HG02970 (cell line): Measurements from ENCODE around the gene SUPT4H1.
"Not testable (repeated sequence)": the region's sequence is repeated elsewhere in the genome, so short reads cannot be mapped to it uniquely, and the experiment has no call there.

ENCODE experiments used
- ATAC-seq: cut with Tn5 transposase; IDR thresholded peaks from one replicate; pipeline ENCODE4 v1.9.1; 2021; ENCODE audit warnings: mild to moderate bottlenecking, moderate library complexity, moderate number of reproducible peaks; ENCODE audit not compliant: unreplicated experiment, low FRiP score

SUPT4H1 gene

DNA sequence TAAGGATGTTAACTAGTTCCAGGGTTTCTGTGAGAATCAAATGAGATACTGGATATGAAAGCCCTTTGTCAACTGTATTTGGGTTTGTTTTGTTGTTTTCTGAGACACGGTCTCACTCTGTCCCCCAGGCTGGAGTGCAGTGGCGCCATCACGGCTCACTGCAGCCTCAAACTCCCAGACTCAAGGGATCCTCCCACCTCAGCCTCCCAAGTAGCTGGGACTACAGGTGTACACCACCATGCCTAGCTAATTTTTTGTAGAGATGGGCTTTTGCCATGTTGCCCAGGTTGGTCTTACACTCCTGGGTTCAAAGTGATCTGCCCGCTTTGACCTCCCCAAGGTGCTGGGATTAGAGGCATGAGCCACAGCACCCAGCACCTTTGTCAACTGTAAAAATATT is 8.9 kb downstream of the SUPT4H1 start:
- ATAC-seq: no peak

DNA sequence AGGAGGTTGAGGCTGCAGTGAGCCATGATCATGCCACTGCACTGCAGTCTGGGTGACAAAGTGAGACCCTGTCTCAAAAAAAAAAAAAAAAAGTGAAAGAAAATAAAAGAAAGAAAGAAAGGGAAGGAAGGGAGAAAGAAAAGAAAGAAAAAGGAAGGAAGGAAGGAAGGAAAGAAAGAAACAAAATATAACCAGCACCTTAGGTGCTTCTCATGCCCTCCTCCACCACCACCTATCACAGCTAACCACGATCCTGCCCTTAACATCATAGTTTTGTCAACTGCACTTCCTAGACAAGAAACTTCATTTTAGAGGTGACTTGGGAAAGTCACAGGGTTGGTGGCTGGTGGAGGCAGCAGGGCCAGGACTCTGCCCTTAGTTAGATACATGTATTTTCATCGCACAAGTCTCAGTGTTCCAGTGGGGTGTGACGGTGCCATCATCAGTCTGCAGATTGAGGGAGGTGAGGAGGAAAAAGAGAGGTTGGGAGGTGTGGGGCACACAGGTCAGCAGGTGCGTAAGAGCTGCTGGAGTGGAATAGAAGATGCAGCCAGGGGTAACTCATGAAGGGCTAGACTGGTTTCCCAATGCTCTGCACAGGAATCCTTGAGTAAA is 10.0 kb downstream of the SUPT4H1 start:
- ATAC-seq: no peak

DNA sequence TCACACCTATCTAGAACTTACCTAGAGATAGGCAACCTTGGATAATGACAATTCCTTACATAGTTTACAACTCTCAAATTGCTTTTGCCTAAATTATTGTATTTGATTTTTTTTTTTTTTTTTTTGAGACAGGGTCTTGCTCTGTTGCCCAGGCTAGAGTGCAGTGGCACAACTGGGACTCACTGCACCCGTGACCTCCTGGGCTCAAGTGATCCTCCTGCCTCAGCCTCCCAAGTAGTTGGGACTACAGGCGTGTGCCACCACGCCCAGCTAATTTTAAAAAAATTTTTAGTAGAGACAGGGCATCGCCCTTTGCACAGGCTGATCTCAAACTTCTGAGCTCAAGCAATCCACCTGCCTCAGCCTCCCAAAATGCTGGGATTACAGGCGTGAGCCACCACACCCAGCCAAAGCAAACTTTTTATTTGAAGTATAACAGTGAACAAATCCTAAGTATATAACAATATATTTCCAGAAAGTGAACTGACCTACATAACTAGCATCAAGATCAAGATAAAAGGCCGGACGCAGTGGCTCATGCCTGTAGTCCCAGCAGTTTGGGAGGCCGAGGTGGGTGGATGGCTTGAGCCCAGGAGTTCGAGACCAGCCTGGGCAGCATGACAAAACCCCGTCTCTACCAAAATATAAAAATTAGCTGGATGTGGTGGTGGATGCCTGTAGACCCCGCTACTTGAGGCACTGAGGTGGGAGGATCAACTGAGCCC is 10.7 kb downstream of the SUPT4H1 start:
- not testable (repeated sequence) for ATAC-seq

DNA sequence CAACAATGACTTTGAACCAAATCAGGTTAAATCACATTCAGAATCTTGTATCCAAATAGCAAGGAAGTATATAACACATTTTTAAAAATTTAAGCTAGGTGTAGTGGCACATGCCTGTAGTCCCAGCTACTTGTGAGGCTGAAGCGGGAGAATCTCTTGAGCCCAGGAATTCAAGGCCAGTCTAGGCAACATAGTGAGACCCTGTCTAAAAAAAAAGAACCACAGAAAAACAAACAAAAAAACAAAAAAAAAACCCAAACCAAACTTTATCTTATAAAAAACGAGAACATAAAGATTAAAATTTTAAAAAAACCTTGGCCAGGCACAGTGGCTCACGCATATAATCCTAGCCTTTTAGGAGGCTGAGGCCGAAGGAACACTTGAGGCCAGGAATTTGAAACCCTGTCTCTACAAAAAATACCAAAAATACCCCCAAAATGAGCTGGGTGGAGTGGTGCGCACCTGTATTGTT is 11.6 kb downstream of the SUPT4H1 start:
- ATAC-seq: no peak

DNA sequence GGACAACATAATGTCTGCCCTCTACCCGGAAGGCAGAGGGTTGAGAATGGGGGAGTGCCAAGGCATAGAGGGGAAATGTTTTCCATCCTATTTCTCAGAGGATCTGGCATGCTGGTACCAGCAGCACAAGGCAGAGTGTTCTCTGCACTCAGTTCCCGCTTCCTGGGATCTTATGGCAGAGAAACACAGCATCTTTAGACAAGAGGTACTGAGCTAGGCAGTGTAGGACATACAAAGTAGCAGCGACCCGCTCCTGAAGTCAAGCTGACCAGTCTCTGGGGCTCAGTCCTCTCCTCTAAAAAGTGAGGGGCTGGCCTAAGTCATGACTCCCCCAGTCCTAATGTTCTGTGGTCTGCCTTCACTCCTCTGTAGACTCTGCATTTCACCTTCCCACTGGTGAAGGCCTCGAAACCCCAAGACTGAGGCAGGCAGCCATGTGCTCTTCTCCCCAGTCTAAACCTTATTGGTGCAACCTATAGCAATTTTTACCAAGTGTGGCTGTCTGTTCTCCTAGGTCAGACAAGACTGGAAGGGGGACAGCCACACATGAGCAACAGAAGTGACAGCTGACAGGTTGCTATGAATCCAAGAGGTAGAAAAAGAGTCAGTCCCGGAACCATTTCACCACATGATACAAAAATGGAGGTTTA is 12.1 kb downstream of the SUPT4H1 start:
- ATAC-seq: no peak

DNA sequence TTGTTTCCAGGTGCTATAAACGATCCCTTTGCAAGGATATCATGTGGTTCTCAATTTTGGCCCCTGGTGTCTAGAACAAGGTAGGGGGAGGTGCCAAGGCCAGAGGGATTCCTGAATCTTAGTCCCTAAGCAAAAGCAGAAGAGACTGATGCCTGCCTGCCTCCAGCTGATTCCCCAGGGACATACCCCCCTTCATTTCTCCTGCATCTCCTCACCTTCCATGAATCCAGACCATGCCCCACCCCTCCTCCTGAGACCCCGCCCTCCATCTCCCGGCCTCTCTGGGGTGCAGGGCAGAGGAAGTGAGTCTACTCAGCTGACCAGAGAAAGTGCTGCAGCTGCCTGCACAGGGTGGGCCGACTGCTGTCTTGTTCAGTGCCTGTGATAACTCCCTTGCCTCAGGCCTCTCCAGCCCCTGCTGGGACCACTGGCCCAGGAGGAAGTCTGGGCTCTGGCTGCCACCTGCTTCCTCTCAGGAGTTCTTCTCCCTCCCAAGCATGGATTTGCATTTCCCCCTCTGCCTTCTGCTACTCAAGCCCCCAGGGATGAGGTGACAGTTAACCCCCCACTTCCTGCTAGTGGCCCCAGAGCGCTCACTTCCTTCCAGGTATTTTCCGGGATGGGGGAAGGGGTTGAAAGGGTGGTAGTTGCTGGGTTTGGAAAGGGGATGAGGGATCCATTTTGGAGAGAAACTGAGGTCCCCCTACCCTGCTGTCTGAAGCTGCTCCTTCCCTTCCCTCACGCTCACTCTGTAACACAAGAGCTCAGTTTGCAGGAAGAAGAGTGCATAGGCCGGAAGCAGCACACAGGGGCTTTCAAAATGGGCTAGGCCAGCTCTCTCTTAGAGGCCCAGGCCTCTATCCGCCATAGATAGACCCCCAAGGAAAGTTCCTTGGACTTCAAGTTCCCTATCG is 12.9 kb downstream of the SUPT4H1 start:
- no peak for ATAC-seq

DNA sequence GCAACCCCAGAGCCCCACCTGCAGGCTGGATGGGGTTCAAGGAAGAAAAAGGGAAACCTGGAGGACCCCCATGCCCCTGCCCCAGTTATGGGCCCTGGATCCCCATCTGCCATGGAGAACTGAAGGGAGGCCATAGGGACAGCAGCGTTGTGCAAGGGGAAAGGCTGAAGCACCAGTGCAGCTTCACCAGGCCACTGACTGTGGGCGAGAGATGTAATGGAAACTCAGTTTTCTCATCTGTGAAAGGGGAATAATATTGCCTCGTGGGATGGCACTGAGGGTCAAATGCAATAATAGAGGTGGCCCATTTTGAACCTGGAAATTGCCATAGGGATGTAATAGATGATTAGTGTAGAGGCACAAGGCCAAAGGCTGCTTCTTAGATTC is 13.6 kb downstream of the SUPT4H1 start:
- ATAC-seq: no peak

DNA sequence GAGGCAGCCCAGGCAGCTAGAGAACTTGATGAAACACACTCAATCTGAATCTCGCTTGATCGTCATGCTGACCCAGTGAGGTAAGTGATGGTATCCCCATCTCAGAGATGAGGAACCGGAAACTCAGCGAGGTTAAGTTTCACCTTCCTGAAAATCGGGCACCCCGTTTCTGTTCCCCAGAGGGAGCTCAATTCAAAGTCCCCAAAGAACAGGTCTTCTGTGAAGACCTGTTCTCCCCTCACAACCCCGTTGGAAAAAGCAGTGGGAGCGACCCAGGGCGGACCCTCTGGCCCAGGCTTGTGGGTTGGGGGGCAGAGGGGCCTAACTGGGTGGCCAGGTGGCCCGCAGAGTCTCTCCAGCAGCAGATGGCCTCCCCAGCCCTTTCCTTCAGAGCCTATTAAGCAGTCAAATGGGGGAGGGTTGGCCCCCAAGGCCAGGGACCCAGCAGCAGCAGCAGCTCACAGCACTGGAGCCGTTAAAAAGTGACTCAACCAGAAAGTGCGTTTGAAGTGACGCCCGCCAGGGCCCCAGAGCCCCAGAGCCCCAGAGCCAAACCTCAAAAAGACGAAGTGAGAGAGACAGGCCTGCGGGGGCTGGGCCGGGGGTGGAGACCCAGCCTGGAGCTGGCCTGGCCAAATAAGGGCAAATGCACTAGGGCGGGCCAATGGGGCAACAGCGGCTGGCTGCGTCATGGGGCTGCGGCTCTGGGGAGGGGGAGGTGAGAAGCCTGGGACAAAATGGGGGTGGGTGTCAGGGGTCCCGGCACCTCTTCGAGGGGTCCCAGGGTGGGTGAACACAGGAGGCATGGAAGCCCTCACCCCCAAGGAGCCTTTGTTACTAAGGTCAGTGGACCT is 14.2 kb downstream of the SUPT4H1 start:
- ATAC-seq: peak; percentile 49

DNA sequence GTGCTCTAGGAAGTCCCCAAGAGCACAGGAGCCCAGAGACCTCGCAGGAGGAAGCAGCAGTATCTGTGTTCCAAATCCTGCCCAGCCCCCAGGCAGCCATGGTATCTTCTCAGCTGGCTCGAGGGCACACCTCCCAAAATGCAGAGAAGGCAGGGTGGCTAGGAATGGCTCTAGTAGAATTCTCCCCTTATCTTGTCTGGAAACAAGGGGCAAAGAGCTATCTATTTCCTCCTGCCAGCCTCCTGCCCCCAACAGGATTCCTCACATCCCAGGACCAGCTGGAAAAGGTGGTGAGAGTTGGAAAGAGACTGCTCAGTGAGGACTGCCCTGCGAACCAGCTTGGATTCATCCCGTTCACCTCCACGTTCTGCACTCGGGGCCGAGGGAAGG is 14.8 kb downstream of the SUPT4H1 start:
- no peak for ATAC-seq

DNA sequence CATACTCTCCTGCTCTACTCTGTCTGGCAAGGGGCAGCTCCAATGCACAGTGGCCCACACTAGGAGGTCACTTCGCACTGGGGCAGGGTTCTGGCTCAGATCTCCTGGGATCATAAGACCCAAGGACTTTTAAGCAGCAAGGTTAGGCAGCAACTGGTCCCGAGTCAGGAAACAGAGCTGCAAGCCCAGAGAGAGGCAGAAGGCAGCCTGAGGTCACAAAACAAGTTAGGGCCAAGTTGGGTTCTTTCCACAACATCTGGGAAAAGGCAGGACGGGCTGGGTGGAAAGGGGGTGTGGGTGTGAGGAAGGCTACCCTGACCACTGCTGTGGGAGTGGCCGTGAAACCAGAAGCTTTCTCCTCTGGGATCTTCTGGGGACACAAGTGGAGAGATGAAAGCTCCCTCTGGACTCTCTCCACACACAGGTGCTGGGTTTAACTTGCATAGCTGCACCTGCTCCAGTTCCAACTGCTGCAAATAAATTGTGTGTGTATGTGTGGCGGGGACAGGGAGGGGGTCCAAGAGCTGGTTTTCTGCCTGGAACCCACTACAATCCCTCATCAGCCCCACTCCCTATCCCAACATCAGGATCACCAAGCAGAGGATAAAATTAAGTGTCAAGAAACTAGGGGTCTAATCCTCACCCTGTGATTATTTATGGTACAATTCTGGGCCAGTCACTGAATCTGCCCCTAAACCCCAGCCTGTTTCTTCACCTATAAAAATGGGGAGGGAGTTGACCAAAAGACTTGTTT is 15.4 kb downstream of the SUPT4H1 start:
- ATAC-seq: no peak

DNA sequence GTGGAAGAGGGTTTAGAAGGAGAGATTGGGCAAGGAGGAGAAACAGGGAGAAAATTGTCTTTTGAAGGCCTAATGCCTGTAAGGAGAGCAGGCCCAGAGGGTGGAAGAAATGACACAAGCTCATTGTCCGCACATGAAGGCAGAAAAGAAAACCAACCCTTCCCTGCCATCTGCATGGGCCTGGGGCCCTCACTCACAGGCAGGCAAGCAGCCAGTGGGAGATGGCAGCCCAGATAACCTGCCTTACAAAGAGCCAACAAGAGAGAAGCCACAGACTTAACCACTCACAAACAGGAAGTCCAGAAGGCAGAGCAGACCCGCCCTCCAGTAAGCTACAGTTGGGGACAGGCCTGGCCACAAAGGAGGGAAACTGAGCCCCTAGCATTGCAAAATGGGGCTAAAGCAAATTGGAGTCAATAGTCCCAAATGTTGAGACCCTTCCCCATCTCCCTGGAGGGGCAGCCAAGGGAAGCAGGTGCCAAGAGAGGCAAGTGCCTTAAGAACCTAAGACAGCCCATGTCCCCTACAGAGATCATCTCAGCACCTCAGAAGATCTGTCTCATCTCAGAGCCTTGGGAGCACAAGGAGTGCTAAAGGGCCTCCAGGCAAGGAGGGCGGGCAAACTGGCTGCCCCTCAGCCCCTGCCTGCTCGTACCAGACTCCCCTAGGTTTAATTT is 16.1 kb downstream of the SUPT4H1 start:
- ATAC-seq: no peak

DNA sequence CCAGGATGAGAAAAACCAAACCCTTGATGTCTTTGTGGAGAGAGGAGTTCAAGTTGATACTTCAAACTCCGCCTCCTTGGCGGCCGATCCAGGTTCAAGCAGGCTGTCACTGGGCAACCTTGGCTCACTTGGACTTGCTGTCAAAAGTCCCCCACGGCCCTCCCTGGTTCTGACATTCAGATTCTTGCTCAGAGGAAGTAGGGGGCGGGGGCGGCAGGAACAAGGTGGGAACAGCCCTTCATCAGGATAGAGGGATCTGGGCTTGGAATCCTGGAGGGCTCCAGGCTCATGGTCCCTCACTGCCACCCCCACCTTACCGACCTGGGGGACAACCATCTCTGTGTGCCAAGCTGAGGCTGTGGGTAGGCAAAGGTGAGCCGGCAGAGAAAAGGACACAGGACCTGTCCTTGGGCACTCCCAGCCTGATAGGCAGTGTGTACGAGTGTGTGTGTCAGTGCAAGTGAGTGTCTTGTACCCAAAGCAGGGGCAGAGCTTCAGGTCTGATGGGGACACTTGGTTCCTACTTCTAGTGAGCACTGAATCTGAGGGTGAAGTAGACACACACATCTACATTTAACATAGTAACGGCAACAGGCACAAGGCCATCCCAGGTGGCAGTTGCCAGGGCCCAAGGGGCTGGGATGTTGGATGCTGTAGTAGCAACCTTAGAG is 16.8 kb downstream of the SUPT4H1 start:
- ATAC-seq: no peak

DNA sequence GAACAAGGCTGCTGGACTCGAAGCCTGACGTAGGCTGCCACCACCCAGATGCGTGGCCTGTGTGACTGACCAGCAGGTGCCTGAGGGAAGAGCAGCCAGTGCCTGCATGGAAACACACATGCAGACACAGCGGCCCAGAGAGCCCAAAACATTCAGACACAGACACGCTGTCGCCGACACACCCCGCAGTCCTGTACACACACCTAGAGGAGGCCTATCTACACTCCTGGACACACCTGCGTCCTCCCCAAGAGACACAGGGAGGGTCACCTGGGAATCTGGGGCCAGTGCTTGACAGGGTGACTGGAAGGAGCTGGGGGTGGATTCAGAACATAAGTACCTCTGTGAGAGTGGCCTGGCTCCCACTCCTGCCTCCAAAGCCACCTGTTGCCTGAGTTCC is 17.3 kb downstream of the SUPT4H1 start:
- ATAC-seq: no peak

DNA sequence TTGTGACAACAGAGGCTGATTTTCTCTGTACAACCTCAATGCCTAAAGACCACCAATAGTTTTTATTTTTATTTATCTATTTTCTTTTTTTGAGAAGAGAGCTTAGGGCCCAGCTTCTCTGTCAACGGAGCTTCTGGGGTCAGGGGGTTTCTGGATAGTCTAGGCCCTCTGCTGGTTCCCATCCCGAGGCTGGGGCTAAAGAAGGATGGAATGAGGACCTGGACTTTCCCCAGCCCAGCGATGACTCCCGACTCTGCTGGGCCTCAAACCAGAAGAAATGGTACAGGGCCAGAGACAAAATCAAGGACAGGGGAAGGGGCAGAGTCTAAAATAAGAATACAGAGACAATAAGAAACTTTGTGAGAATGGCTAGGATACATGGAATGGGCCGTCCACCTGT is 17.7 kb downstream of the SUPT4H1 start:
- ATAC-seq: no peak

DNA sequence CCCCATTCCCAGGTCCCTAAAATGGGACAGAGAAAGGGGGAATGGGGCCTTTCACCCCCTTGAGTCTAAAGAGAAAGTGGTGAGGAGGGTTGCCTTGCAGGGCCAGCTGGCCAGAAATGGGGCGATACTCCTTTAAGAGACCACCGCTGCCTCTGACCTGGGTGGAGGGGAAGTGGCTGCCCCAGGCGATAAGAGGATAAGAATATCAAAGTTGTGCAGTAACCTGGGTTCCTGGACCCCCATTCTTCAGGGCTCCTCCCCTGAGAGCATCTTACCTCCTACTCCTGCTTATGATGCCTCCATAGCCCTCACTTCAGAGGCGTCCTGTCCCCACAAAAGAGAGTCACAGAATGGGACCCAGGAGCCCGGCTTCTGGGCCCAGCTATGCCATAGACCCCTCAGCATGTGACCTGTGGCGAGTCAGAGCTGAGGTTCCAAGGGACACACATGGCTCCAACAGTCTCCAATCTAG is 18.2 kb downstream of the SUPT4H1 start:
- no peak for ATAC-seq

DNA sequence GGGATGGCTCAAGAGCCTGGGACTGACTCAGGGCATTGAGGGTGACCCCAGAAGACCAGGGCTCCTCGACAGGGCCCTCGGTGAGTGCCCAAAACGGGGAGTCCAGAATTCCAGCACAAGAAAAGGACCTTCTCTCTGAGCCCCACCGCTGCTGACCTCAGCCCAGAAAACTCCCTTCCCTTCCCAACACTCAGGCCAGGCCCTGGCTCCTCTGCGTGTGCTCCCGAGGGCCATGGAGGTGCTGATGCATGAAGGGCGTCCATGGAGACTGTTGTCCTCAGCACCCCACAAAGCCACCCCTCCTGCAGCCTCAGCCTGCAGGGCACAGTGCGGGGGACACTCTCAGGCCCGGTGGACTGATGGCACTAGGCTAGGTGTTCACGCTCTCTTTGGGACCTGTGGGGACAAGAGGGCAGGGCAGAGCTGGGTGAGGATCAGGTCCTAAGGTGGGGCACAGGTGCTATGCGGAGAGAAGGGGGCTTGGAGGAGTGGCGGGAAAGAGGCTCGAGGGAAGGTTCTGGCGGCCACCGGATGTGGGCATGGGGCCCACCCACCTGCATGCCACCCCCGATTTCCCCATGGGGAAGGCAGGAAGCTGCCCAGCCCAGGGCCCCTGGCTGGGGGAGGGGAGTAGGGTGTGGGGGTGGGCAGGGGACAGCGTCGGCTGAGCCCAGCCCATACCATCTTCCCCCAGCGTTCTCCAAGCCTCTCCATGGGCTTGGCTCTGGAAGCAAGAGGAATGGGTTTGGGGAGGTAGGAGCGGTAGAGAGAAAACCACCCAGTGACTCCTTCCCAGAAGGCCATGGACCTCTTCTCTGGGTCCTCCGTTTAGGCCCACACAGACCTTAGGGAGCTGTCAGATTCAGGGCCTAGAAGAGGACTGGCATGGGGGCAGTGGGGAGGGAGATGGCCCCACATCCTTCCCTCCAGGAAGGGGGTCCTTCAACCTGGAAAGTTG is 18.9 kb downstream of the SUPT4H1 start:
- no peak for ATAC-seq
